ENCODE measurements around the gene RENBP. TPM values are rescaled to one million over a fixed set of nuclear protein-coding genes. Genes with fewer than 3 reads are reported as not detected.

The RENBP gene
- total and polyA plus RNA-seq, 7 donors, result 0.97 to 4.4 (median 2.9) TPM

DNA sequence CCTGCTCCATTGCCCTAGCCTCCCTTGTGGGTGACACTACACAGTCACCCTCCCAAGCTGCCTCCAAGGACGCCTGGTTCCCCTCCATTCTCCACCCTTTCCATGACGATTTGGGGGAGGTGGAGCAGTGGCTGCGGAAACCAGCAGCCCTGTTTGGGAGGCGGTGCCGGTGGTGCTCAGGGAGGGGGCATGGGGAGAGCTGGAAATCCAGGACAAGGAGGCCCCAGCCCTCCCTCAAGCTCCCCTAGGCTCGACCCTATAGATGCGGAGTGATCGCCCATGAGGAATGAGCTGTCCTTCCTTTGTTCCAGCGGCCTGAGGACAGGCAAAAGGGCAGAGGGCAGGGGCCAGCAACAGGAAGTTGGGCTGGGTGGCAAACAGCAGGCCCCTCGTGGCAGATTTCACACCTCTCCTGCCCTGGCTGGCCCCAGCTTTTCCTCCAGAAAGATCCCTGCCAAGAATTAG lies 3.6 kb upstream of the RENBP start:
- TF ChIP-seq CTCF (IDR thresholded peaks at IDR 0.05), result no peak
- Histone ChIP-seq H3K9me3 (no peaks in the 10 kb centered on the region), H3K36me3 (ENCODE audit: insufficient read depth in 1 of 2, low read depth in 1 of 2) (peaks cover 0 to 52% of the 10 kb centered on the region in 2 donors), H3K27ac (no peak overlapping the region), H3K4me3 (no peak overlapping the region), H3K4me1 (no peaks in the 10 kb centered on the region), H3K27me3 (ENCODE audit: insufficient read depth in 3 of 3, low read length in 2 of 3) (peaks cover 0 to 3% (median 0%) of the 10 kb centered on the region in 3 donors)
- ATAC-seq (no peak), DNase-seq (no peak)
- WGBS, 3 donors, result 49 to 76% (median 56%) methylated on average over 10 of the region's 10 CpGs
- intact Hi-C loops (cut with DNase I), result no loop called here

- Histone ChIP-seq H3K9me3 (no peaks in the 10 kb centered on the region), H3K4me3 (no peak overlapping the region), H3K27ac (no peak overlapping the region), H3K27me3 (ENCODE audit: insufficient read depth in 3 of 3, low read length in 2 of 3) (peaks cover 0 to 3% (median 0%) of the 10 kb centered on the region in 3 donors), H3K4me1 (no peaks in the 10 kb centered on the region), H3K36me3 (ENCODE audit: insufficient read depth in 1 of 2, low read depth in 1 of 2) (peaks cover 0 to 44% of the 10 kb centered on the region in 2 donors)
- DNase-seq (peak; percentile 69 to 87), ATAC-seq (peak; percentile 74 to 87 (median 82))
- intact Hi-C loops (cut with DNase I), result no loop called here
- 35 to 53% (median 40%) methylated on average over 16 to 19 of the region's 19 CpGs for WGBS, 3 donors
- peak; percentile 76 for TF ChIP-seq CTCF (IDR thresholded peaks at IDR 0.05)
These were observed 2.7 kb upstream of the RENBP start for GRCh38 chrX:153947009-153947769.

GRCh38 chrX:153945956-153946943 lies 1.8 kb upstream of the RENBP start:
- Histone ChIP-seq H3K4me3 (no peak overlapping the region), H3K36me3 (ENCODE audit: insufficient read depth in 1 of 2, low read depth in 1 of 2) (peaks cover 0 to 35% of the 10 kb centered on the region in 2 donors), H3K9me3 (no peaks in the 10 kb centered on the region), H3K27me3 (ENCODE audit: insufficient read depth in 3 of 3, low read length in 2 of 3) (peaks cover 0 to 3% (median 0%) of the 10 kb centered on the region in 3 donors), H3K27ac (no peak overlapping the region), H3K4me1 (no peaks in the 10 kb centered on the region)
- TF ChIP-seq CTCF (IDR thresholded peaks at IDR 0.05), result no peak
- no peak for DNase-seq
- intact Hi-C loops (cut with DNase I), result no loop called here
- WGBS, 3 donors, result 78 to 86% (median 80%) methylated on average over 20 to 24 of the region's 24 CpGs
- ATAC-seq, result peak in 1 of 4 donors; percentile 5

GRCh38 chrX:153944800-153945150 lies 332 bp upstream of the RENBP start:
- H3K27me3 ChIP-seq (ENCODE audit: insufficient read depth in 3 of 3, low read length in 2 of 3), result peaks cover 0 to 3% (median 0%) of the 10 kb centered on the region in 3 donors
- no peak overlapping the region for H3K27ac ChIP-seq
- intact Hi-C loops (cut with DNase I), result no loop called here
- TF ChIP-seq CTCF (IDR thresholded peaks at IDR 0.05), result no peak
- H3K4me1 ChIP-seq, result no peaks in the 10 kb centered on the region
- no peaks in the 10 kb centered on the region for H3K9me3 ChIP-seq
- H3K4me3 ChIP-seq, result peak overlapping the region; percentile 45
- H3K36me3 ChIP-seq (ENCODE audit: insufficient read depth in 1 of 2, low read depth in 1 of 2), result peaks cover 0 to 20% of the 10 kb centered on the region in 2 donors
- WGBS, 3 donors, result 72 to 76% (median 73%) methylated on average over 3 to 6 of the region's 6 CpGs
- peak in 2 of 4 donors; percentile 2 to 7 for ATAC-seq
- DNase-seq, result no peak

Data from psoas muscle (tissue), 8 donors.